Neural progenitor cell (in vitro differentiated cells): ENCODE measurements around the gene FIBCD1.

Source experiments
- EZH2 ChIP-seq: fragments of 200-600 bp; sonication (generic); IDR thresholded peaks from 2 replicates; pipeline ENCODE4 v1.6.1; 2017; ENCODE audit warnings: antibody characterized with exemption, mild to moderate bottlenecking, moderate library complexity
- TF ChIP-seq, protein P1 (sequence below): fragments of 200-600 bp; sonication (generic); IDR thresholded peaks from 2 replicates; pipeline ENCODE4 v1.5.1; 2017; ENCODE audit warnings: antibody characterized with exemption, mild to moderate bottlenecking

DNA sequence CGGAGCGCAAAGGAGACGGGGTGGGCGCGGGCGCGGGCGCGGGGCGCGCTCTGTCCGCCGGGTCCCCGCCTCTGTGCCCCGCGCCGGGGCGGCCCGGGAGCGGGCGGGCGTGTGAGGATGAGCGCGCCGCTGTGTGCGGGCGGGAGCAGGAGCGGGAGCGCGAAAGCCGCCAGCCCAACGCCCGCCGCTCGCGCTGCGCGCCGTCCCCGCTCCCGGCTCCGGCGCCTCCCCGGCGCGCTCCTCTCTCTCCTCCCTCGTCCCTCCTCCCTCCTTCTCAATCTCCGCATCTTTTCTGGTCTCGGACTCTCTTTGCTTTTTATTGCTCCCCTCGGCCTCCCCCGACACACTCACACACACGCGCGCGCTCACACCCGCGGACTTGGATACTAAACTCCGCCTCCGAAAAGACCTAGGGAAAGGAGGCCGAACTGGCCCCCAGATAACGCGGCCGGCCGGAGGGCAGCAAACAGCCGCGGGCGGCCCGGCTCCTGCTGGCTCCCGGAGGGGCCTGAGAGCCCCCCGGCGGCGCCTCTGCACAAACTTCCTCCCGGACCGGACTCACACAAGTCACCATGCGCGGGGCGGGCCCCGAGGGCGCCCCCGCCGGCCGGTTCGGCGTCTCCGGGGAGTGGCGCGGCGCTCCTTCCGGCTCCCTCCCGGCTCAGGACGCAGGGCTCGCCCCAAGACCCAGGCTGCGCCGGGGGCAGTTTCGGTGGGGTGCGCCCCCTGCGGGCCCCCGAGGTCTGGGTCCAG, at the start of gene FIBCD1:
- TF ChIP-seq, protein P1, sequence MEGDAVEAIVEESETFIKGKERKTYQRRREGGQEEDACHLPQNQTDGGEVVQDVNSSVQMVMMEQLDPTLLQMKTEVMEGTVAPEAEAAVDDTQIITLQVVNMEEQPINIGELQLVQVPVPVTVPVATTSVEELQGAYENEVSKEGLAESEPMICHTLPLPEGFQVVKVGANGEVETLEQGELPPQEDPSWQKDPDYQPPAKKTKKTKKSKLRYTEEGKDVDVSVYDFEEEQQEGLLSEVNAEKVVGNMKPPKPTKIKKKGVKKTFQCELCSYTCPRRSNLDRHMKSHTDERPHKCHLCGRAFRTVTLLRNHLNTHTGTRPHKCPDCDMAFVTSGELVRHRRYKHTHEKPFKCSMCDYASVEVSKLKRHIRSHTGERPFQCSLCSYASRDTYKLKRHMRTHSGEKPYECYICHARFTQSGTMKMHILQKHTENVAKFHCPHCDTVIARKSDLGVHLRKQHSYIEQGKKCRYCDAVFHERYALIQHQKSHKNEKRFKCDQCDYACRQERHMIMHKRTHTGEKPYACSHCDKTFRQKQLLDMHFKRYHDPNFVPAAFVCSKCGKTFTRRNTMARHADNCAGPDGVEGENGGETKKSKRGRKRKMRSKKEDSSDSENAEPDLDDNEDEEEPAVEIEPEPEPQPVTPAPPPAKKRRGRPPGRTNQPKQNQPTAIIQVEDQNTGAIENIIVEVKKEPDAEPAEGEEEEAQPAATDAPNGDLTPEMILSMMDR, result peak; percentile 58
- no peak for TF ChIP-seq EZH2
